ENCODE measurements around the gene CACNA1B.

CACNA1B gene

GRCh38 chr9:138061631-138062030 is 184.0 kb downstream of the CACNA1B start:
- DNase-seq, result no peak

- DNase-seq, result no peak
Observed at GRCh38 chr9:138062196-138062595, 184.6 kb downstream of the CACNA1B start.

- no peak for DNase-seq
Observed at GRCh38 chr9:138063033-138063432, 185.5 kb downstream of the CACNA1B start.

GRCh38 chr9:138063785-138064184 is 186.2 kb downstream of the CACNA1B start:
- no peak for DNase-seq

GRCh38 chr9:138064547-138064946 is 187.0 kb downstream of the CACNA1B start:
- no peak for DNase-seq

GRCh38 chr9:138065287-138065686 is 187.7 kb downstream of the CACNA1B start:
- no peak for DNase-seq

- no peak for DNase-seq
Observed at GRCh38 chr9:138066049-138066448, 188.5 kb downstream of the CACNA1B start.

- no peak for DNase-seq
Observed at GRCh38 chr9:138067613-138068367, 190.2 kb downstream of the CACNA1B start.

- DNase-seq, result no peak
Observed at GRCh38 chr9:138068601-138069035, 191.0 kb downstream of the CACNA1B start.

- DNase-seq, result no peak
Observed at GRCh38 chr9:138069731-138070456, 192.3 kb downstream of the CACNA1B start.

GRCh38 chr9:138070815-138071214 is 193.2 kb downstream of the CACNA1B start:
- no peak for DNase-seq

- no peak for DNase-seq
Observed at GRCh38 chr9:138071292-138071691, 193.7 kb downstream of the CACNA1B start.

- no peak for DNase-seq
Observed at GRCh38 chr9:138071731-138072130, 194.1 kb downstream of the CACNA1B start.

- no peak for DNase-seq
Observed at GRCh38 chr9:138072161-138072842, 194.7 kb downstream of the CACNA1B start.

- DNase-seq, result no peak
Observed at GRCh38 chr9:138072897-138073296, 195.3 kb downstream of the CACNA1B start.

- DNase-seq, result no peak
Observed at GRCh38 chr9:138073408-138073807, 195.8 kb downstream of the CACNA1B start.

GRCh38 chr9:138073808-138074207 is 196.2 kb downstream of the CACNA1B start:
- no peak for DNase-seq

- no peak for DNase-seq
Observed at GRCh38 chr9:138074516-138074915, 196.9 kb downstream of the CACNA1B start.

- DNase-seq, result no peak
Observed at GRCh38 chr9:138075496-138075895, 197.9 kb downstream of the CACNA1B start.

GRCh38 chr9:138075961-138076649 is 198.5 kb downstream of the CACNA1B start:
- DNase-seq, result no peak

GRCh38 chr9:138076650-138077009 is 199.0 kb downstream of the CACNA1B start:
- no peak for DNase-seq

GRCh38 chr9:138077126-138077525 is 199.5 kb downstream of the CACNA1B start:
- DNase-seq, result no peak

GRCh38 chr9:138077898-138078540 is 200.4 kb downstream of the CACNA1B start:
- DNase-seq, result no peak

All from stimulated activated CD4-positive, alpha-beta T cell treated with anti-CD3 and anti-CD28 coated beads, Interleukin-4, amount 100 ng/mL, for 24 hours (primary cell).